Measurements from ENCODE around the gene CACNA1H.

The CACNA1H gene

DNA sequence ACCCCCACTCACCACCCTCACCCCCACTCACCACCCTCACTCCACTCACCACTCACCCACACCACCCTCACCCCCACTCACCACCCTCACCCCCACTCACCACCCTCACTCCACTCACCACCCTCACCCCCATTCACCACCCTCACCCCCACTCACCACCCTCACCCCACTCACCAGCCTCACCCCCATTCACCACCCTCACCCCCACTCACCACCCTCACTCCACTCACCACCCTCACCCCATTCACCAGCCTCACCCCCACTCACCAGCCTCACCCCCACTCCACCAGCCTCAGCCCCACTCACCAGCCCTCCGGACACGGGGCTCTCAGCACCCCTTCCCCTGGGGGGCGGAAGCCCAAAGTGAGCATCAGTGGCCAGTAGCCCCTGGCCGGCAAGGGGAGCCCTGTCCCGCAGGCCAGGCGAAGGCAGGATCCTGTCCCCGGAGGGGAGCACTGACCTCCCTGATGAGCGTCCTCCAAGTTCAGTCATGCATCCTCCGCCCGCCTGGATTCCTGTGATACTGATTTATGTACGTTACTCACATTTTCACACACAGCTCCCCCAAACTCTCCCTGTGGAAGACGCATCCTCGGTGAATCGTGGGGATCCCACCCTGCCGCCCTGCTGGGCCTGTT lies 38.9 kb upstream of the CACNA1H start:
- H3K27me3 ChIP-seq (replicated peaks; ENCODE audit: control insufficient read depth, insufficient read depth, low read length) = no peaks in the 10 kb centered on the region
- no peak overlapping the region for H3K4me3 ChIP-seq (replicated peaks; ENCODE audit: low read depth, low read length)
- H3K36me3 ChIP-seq (ENCODE audit: control insufficient read depth, insufficient read depth, low read length) = no peaks in the 10 kb centered on the region
- no peak for DNase-seq (ENCODE audit: extremely low read depth, insufficient read length)
- TF ChIP-seq, protein P1, sequence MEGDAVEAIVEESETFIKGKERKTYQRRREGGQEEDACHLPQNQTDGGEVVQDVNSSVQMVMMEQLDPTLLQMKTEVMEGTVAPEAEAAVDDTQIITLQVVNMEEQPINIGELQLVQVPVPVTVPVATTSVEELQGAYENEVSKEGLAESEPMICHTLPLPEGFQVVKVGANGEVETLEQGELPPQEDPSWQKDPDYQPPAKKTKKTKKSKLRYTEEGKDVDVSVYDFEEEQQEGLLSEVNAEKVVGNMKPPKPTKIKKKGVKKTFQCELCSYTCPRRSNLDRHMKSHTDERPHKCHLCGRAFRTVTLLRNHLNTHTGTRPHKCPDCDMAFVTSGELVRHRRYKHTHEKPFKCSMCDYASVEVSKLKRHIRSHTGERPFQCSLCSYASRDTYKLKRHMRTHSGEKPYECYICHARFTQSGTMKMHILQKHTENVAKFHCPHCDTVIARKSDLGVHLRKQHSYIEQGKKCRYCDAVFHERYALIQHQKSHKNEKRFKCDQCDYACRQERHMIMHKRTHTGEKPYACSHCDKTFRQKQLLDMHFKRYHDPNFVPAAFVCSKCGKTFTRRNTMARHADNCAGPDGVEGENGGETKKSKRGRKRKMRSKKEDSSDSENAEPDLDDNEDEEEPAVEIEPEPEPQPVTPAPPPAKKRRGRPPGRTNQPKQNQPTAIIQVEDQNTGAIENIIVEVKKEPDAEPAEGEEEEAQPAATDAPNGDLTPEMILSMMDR (IDR thresholded peaks at IDR 0.05; ENCODE audit: insufficient read depth, low read length, poor library complexity, severe bottlenecking) = no peak

DNA sequence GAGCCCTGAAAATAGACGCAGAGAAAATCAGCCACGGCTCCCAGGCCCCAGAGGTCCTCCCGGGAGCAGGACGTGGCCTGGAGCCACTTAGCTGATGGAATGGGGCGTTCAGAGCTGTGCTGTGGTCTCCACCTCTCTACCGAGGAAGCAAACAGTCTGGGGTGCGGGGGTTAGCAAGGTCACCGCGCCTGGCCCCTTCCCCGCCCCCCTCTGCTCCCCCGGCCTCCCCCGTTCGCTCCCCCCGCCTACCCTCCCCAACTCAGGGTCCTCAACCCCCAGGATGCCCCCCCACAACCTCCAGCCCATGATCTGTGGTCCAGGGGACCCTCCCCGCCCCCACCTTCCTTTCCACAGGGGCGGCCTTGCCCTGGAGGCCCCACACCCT lies 36.2 kb upstream of the CACNA1H start:
- no peak overlapping the region for H3K4me3 ChIP-seq (replicated peaks; ENCODE audit: low read depth, low read length)
- no peaks in the 10 kb centered on the region for H3K36me3 ChIP-seq (ENCODE audit: control insufficient read depth, insufficient read depth, low read length)
- no peak for DNase-seq (ENCODE audit: extremely low read depth, insufficient read length)
- TF ChIP-seq, protein P1 (IDR thresholded peaks at IDR 0.05; ENCODE audit: insufficient read depth, low read length, poor library complexity, severe bottlenecking) = no peak
- no peaks in the 10 kb centered on the region for H3K27me3 ChIP-seq (replicated peaks; ENCODE audit: control insufficient read depth, insufficient read depth, low read length)

DNA sequence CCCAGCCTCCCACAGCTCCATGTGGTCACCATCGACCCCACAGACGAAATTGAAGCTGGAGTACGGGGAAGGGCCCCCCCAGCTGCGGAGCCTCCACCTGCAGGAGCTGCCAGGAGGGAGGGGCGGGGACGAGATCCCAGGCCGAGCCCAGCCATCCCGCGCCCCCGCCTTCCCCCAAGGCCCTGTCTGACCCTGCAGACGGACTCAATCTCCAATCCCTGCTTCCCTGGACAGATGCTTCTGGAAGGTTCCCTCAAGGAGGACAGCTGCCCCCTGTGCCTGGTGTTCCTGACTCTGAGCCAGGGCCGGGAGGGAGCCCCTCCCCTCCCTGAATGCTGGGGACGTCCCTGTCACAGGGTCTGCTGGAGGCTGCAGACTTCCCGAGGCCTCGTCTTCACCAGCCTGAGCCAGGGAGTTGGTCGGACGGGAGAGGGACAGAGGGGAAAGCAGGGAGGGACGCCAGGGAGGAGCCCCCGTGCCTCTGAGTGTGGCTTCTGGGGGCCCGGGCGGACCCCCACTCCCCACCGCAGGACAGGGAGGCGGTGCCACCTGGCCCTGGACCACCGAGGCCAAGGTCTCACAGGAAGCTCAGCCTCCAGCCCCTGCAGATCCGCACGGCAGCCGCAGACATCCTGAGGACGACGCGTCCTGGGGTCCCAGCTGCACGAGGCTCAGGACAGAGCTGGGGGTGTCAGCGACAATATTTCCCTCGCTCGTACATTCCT lies 35.6 kb upstream of the CACNA1H start:
- DNase-seq (ENCODE audit: extremely low read depth, insufficient read length) = no peak
- TF ChIP-seq, protein P1 (IDR thresholded peaks at IDR 0.05; ENCODE audit: insufficient read depth, low read length, poor library complexity, severe bottlenecking) = no peak
- H3K4me3 ChIP-seq (replicated peaks; ENCODE audit: low read depth, low read length) = no peak overlapping the region
- no peaks in the 10 kb centered on the region for H3K27me3 ChIP-seq (replicated peaks; ENCODE audit: control insufficient read depth, insufficient read depth, low read length)
- no peaks in the 10 kb centered on the region for H3K36me3 ChIP-seq (ENCODE audit: control insufficient read depth, insufficient read depth, low read length)

DNA sequence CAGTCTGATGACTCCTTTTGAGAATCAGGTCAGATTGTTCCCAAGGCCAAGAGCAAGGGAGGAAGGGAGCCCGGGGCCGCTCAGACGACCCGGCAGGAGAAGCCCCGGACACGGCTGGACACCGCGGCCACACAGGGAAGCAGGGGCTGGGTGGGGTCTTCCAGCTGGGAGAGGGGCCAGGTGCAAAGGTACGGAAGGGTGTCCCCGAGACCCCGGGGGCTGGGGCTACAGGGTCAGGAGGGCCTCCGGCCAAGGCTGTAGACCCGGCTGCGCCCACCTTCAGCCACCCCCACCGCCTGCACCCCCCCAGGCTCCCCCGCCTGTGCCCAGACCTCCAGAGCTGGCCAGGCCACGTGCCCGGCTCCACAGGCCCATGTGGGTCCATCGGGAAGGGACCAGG lies 35.0 kb upstream of the CACNA1H start:
- Histone ChIP-seq H3K4me3 (replicated peaks; ENCODE audit: low read depth, low read length) (no peak overlapping the region), H3K27me3 (replicated peaks; ENCODE audit: control insufficient read depth, insufficient read depth, low read length) (no peaks in the 10 kb centered on the region; the same call in 1 of the 2 replicates), H3K36me3 (ENCODE audit: control insufficient read depth, insufficient read depth, low read length) (no peaks in the 10 kb centered on the region)
- DNase-seq (ENCODE audit: extremely low read depth, insufficient read length) = no peak
- TF ChIP-seq, protein P1 (IDR thresholded peaks at IDR 0.05; ENCODE audit: insufficient read depth, low read length, poor library complexity, severe bottlenecking) = no peak

DNA sequence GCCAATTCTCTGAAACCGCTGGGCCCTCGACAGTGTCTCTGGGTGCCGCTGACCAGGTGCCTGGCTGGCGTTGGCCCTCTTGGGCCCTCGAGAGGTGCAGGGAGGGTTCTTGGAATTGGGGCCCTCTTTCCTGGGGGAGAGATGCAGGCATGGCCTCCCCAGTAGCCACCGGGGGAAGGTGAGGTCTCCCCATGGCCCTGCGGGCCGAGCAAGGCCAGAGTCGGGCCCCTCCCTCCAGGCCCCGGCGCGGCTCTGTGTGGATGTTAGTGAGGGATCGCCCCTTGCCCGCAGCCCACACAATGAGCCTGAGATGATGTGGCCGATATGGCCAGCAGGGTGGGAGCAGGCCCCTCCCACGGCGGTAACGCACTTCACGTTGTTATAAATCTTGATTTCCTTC lies 33.8 kb upstream of the CACNA1H start:
- TF ChIP-seq, protein P1 (IDR thresholded peaks at IDR 0.05; ENCODE audit: insufficient read depth, low read length, poor library complexity, severe bottlenecking) = no peak
- Histone ChIP-seq H3K27me3 (replicated peaks; ENCODE audit: control insufficient read depth, insufficient read depth, low read length) (no peaks in the 10 kb centered on the region; the same call in 1 of the 2 replicates), H3K4me3 (replicated peaks; ENCODE audit: low read depth, low read length) (no peak overlapping the region), H3K36me3 (ENCODE audit: control insufficient read depth, insufficient read depth, low read length) (no peaks in the 10 kb centered on the region)
- DNase-seq (ENCODE audit: extremely low read depth, insufficient read length) = no peak

Measured in GM06990 (cell line).